D721Med (cell line): ENCODE data around the gene GH2.

Experiments used
- DNase-seq: peaks from one replicate; pipeline ENCODE4 v3.0.0; 2011; ENCODE audit warnings: low spot score; ENCODE audit not compliant: insufficient read length
- FAIRE-seq: peaks from 2 replicates; lab custom pipeline; 2011; peaks lifted over from hg19 to GRCh38; lab: Jason Lieb, UNC
- TF ChIP-seq, protein P1 (sequence below): IDR thresholded peaks from 2 replicates; pipeline ENCODE4 v1.5.1; 2012; ENCODE audit warnings: mild to moderate bottlenecking, control low read depth; ENCODE audit not compliant: insufficient read depth; ENCODE audit errors: missing control alignments

Gene GH2

DNA sequence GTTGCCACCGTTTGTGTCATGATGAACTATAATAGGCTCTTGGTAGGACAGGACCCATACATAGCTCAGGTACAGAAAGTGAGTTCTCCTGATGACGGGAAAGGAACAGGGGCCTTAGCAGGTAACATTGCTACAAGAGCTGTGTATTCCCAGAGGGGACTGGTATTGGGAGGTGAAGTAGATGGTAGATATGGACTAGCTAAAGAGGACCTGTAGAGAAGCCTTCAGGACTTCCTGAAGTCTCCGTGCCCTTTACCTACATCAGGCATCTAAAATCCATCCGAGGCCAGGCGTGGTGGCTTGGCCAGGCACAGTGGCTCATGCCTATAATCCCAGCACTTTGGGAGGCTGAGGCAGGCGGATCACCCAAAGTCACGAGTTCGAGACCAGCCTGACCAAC, 26.6 kb downstream of the GH2 start:
- FAIRE-seq (no peak), DNase-seq (no peak)
- TF ChIP-seq, protein P1, sequence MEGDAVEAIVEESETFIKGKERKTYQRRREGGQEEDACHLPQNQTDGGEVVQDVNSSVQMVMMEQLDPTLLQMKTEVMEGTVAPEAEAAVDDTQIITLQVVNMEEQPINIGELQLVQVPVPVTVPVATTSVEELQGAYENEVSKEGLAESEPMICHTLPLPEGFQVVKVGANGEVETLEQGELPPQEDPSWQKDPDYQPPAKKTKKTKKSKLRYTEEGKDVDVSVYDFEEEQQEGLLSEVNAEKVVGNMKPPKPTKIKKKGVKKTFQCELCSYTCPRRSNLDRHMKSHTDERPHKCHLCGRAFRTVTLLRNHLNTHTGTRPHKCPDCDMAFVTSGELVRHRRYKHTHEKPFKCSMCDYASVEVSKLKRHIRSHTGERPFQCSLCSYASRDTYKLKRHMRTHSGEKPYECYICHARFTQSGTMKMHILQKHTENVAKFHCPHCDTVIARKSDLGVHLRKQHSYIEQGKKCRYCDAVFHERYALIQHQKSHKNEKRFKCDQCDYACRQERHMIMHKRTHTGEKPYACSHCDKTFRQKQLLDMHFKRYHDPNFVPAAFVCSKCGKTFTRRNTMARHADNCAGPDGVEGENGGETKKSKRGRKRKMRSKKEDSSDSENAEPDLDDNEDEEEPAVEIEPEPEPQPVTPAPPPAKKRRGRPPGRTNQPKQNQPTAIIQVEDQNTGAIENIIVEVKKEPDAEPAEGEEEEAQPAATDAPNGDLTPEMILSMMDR = no peak

DNA sequence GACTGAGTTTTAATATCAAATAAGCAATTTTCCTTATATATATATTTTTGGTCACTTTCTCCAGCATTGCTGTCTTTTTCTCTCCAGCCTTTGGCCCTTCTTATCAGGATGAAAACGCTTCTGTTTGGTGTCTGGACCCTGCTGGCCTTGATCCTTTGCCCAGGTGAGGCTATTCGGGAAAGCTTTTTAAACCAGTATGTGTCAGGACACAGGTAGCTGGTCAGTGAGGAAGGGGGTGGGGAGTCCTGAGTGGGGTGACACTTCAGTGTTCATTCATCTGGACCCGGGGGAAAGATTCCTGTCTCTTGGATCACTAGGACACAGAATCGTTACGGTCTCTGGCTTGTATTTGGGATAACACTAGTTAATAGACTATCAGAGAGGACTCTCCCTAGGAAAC, 27.0 kb downstream of the GH2 start:
- TF ChIP-seq, protein P1 = no peak
- no peak for FAIRE-seq
- DNase-seq = no peak

DNA sequence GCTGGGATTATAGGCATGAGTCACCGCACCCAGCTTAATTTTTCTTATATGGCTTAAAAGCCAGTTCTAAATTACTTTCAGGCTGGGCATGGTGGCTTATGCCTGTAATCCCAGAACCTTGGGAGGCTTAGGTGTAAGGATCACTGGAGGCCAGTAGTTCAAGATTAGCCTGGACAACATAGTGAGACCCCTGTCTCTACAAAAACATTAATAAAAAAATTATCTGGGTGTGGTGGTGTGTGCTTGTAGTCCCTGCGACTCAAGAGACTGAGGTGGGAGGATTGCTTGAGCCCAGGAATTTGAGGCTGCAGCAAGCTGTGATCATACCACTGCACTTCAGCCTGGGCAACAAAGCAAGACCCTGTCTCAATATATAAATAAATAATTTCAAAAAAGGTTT, 28.5 kb downstream of the GH2 start:
- DNase-seq = no peak
- no peak for FAIRE-seq
- TF ChIP-seq, protein P1 = no peak

DNA sequence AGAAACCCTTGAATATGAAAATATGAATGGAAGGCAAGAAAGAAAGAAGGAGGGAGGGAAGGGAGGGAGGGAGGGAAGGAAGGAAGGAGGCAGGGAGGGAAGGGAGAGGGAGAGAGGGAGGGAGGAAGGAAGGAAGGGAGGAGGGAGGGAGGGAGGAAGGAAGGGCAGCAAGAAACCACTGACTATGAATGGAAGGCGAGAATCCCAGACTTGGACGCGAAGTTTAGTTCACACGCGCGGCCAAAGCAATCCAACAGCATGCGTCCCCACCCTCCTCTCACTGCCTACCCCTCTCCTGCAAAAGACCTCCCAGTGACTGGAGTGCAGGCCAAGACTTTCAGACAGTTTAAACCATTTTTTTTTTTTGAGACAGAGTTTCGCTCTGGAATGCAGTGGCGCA, 31.3 kb downstream of the GH2 start:
- DNase-seq (no peak), FAIRE-seq (no peak)
- TF ChIP-seq, protein P1 = no peak

DNA sequence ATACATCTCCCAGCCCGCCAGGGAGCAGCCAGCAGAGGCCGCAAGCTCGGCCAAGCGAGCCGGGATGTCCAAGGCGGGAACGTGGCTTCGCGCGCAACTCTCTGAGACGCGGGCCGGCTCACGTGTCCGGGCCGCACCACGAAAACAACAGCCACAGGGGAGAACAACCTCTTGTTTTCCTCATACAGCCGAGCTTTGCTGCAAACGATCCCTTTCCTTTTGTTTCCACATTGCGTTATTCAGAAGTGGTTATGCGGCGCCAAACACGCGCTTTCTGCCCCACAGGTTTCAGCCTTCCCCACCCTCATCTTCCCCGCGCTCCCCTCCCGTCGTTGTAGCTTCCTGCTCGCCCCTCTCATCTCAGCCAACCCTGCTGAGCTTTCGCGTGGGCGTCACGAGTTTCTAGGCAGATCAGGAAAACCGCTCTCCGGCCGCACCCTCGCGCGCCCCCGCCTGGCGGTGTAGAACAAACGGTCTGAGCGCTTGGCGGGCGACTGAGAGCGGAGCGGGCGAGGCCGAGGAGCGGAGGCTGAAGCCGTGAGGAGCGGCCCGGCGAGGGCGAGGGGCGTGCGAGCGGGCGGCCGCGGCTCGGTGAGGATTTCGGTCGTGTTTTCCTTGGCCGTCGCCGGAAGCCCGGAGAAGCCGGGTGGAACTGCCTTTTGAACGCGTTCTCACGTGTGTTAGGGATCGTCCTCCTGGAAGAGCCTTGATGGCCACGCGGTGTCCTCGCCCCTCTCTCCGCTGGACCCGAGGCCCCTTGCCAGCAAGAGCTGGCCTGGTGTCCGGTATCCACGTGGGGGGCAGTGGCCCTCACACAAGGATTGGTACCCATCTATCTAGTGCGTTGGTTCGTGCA, 32.7 kb downstream of the GH2 start:
- FAIRE-seq (no peak), DNase-seq (no peak)
- TF ChIP-seq, protein P1 = no peak

DNA sequence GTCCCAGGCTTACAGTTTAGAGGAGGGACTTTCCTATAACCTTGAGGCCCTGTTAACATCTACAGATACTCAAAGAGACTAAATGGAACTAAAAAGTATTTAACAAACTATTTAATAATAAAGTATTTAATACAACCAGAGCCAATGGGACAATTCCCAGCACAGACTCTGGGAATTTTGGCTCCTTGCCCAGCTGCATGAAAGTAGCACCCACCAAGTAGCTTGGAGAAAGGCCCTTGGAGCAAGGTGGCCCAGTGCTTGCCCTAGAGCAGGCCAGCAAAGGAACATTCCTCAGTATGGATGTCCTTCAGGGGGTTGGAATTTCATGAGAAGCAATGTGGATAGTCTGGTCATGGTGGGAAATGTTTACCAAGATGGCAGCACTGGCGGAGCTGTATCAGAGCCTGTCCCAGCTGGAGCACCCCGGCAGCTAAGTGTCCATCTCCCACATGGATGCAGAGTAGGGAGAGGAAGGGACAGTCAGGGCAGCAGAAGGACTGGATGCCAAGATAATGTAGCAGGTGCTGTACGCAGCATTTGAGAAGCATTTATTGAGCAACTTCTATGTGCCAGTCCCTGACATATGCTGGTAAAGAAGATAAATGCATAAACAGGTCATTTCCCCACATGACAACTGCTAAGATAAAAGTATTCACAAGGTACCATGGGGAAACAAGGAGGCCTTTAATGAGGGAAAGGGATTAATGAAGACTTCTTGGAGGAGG, 34.1 kb downstream of the GH2 start:
- DNase-seq = no peak
- TF ChIP-seq, protein P1 = no peak
- FAIRE-seq = no peak
